ENCODE data around the gene SPATA16.

DNA sequence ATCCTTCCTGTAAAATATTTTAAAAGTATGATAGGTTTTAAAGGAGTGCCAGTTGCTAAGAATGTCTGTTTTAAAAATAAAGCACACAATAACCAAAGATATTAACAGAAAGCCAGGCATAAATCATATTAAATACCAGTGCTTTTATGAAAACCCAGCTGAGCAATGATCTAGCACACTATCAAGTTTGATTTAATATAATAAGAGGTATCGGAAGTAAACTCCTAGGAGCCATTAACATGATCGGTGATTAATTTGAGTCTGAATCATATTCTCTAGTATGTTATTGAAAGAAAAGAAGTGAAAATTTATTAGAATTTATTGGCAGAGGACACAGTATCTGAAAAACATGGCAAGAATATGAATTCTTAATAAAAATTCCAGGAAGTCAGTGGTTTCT is 91.7 kb downstream of the SPATA16 start:
- TF ChIP-seq, protein P1, sequence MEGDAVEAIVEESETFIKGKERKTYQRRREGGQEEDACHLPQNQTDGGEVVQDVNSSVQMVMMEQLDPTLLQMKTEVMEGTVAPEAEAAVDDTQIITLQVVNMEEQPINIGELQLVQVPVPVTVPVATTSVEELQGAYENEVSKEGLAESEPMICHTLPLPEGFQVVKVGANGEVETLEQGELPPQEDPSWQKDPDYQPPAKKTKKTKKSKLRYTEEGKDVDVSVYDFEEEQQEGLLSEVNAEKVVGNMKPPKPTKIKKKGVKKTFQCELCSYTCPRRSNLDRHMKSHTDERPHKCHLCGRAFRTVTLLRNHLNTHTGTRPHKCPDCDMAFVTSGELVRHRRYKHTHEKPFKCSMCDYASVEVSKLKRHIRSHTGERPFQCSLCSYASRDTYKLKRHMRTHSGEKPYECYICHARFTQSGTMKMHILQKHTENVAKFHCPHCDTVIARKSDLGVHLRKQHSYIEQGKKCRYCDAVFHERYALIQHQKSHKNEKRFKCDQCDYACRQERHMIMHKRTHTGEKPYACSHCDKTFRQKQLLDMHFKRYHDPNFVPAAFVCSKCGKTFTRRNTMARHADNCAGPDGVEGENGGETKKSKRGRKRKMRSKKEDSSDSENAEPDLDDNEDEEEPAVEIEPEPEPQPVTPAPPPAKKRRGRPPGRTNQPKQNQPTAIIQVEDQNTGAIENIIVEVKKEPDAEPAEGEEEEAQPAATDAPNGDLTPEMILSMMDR (IDR thresholded peaks at IDR 0.05; ENCODE audit: borderline replicate concordance, extremely low read depth, low read length, poor library complexity, severe bottlenecking), result no peak
- TF ChIP-seq EZH2 (IDR thresholded peaks at IDR 0.05; ENCODE audit: borderline replicate concordance, low read depth, low read length, severe bottlenecking), result no peak
